ENCODE results near the gene GMPR. TPM values are rescaled to one million over a fixed set of nuclear protein-coding genes. Genes with fewer than 3 reads are reported as not detected.

The GMPR gene
- total and polyA plus RNA-seq, 10 of the 15 experiments (the other 5 are each of a cell fraction or from before 2014, with no cell fraction given) = 0.15 to 1.8 (median 0.49) TPM; not detected in 1

GRCh38 chr6:16199804-16200203 is 38.6 kb upstream of the GMPR start:
- no peak overlapping the region for H3K9ac ChIP-seq (ENCODE audit: control insufficient read depth, insufficient read depth, low read length)
- 75% methylated on average over 5 of the region's 5 CpGs for WGBS (ENCODE audit: insufficient coverage, insufficient replicate concordance, low lambda C conversion rate, missing lambda C conversion rate)
- ChIA-PET SMC1A (ENCODE audit: uncharacterized antibody, unreplicated experiment) (interaction anchor here (0.8 to 5.4 kb wide), 3 partner anchors 10 to 30 kb away, joined by 3 to 29 read pairs (median 12); no protein-coding TSS in a partner anchor), POLR2A (interaction anchor here (1.8 to 2.2 kb wide), 2 partner anchors 10 to 508 kb away, joined by 6 to 11 read pairs; no protein-coding TSS in a partner anchor), RAD21 (ENCODE audit: unreplicated experiment) (interaction anchor here (2.0 kb wide), 1 partner anchor 508 kb away, joined by 6 read pairs; no protein-coding TSS in a partner anchor), CTCF (interaction anchor here (0.8 to 11.7 kb wide), 2 partner anchors 10 to 16 kb away, joined by 4 to 130 read pairs; no protein-coding TSS in a partner anchor)
- DNase-seq (ENCODE audit: low read depth, low spot score) (no peak), FAIRE-seq (no peak), ATAC-seq (no peak)
- intact Hi-C loops (cut with micrococcal nuclease; ENCODE audit: unreplicated experiment) = no loop called here
- H2AFZ ChIP-seq (ENCODE audit: control insufficient read depth, low read depth, low read length) = no peak overlapping the region
- H3K36me3 ChIP-seq (ENCODE audit: control insufficient read depth in 2 of 2, insufficient read depth in 2 of 2, low read length in 1 of 2) = no peaks in the 10 kb centered on the region
- no peaks in the 10 kb centered on the region for H3K27me3 ChIP-seq (replicated peaks in 1 of 2; ENCODE audit: control insufficient read depth in 2 of 2, insufficient read depth in 2 of 2, low read length in 1 of 2)
- no peaks in the 10 kb centered on the region for H3K9me3 ChIP-seq (replicated peaks; ENCODE audit: control insufficient read depth, insufficient read depth, low read length)
- H4K20me1 ChIP-seq (ENCODE audit: control insufficient read depth, insufficient read depth) = no peaks in the 10 kb centered on the region
- H3K27ac ChIP-seq (ENCODE audit: control insufficient read depth, insufficient read depth) = no peak overlapping the region
- no peak overlapping the region for H3K4me2 ChIP-seq (ENCODE audit: control insufficient read depth, insufficient read depth)
- H3K79me2 ChIP-seq (ENCODE audit: control insufficient read depth, insufficient read depth, low read length) = no peaks in the 10 kb centered on the region
- TF ChIP-seq ATF7 (IDR thresholded peaks at IDR 0.05; ENCODE audit: low read depth) (no peak), MXI1 (IDR thresholded peaks at IDR 0.05; ENCODE audit: low read depth, low read length) (no peak), ZNF217 (IDR thresholded peaks at IDR 0.05) (no peak), USF2 (IDR thresholded peaks at IDR 0.05; ENCODE audit: borderline replicate concordance, low read depth, low read length) (no peak)
- no peaks in the 10 kb centered on the region for H3K4me1 ChIP-seq (ENCODE audit: control insufficient read depth, insufficient read depth, low read length)
- H3K4me3 ChIP-seq = no peak overlapping the region
- no TSS peak for BruUV-seq (replicated peaks)
- in situ Hi-C loops (cut with MboI) = no loop called here

- ATAC-seq (no peak), DNase-seq (ENCODE audit: low read depth, low spot score) (no peak), FAIRE-seq (no peak)
- Histone ChIP-seq H3K4me3 (no peak overlapping the region), H3K9ac (ENCODE audit: control insufficient read depth, insufficient read depth, low read length) (no peak overlapping the region), H3K79me2 (ENCODE audit: control insufficient read depth, insufficient read depth, low read length) (no peaks in the 10 kb centered on the region), H3K27me3 (replicated peaks in 1 of 2; ENCODE audit: control insufficient read depth in 2 of 2, insufficient read depth in 2 of 2, low read length in 1 of 2) (no peaks in the 10 kb centered on the region), H2AFZ (ENCODE audit: control insufficient read depth, low read depth, low read length) (no peak overlapping the region), H3K27ac (ENCODE audit: control insufficient read depth, insufficient read depth) (no peak overlapping the region), H3K36me3 (ENCODE audit: control insufficient read depth in 2 of 2, insufficient read depth in 2 of 2, low read length in 1 of 2) (no peaks in the 10 kb centered on the region), H3K4me1 (ENCODE audit: control insufficient read depth, insufficient read depth, low read length) (peaks cover 4% of the 10 kb centered on the region), H3K4me2 (ENCODE audit: control insufficient read depth, insufficient read depth) (no peak overlapping the region), H3K9me3 (replicated peaks; ENCODE audit: control insufficient read depth, insufficient read depth, low read length) (no peaks in the 10 kb centered on the region), H4K20me1 (ENCODE audit: control insufficient read depth, insufficient read depth) (no peaks in the 10 kb centered on the region)
- SMC1A ChIA-PET (ENCODE audit: uncharacterized antibody, unreplicated experiment) = interaction anchor here (1.2 to 5.4 kb wide), 4 partner anchors 10 to 504 kb away, joined by 3 to 29 read pairs (median 8); no protein-coding TSS in a partner anchor
- intact Hi-C loops (cut with micrococcal nuclease; ENCODE audit: unreplicated experiment) = no loop called here
- no TSS peak for BruUV-seq (replicated peaks)
- in situ Hi-C loops (cut with MboI) = no loop called here
- RAD21 ChIA-PET (ENCODE audit: unreplicated experiment) = interaction anchor here (0.6 to 2.0 kb wide), 5 partner anchors 8 to 509 kb away, joined by 3 to 10 read pairs (median 4); no protein-coding TSS in a partner anchor
- CTCF ChIA-PET = interaction anchor here (0.5 to 11.7 kb wide), 3 partner anchors 10 to 556 kb away, joined by 3 to 130 read pairs (median 4); no protein-coding TSS in a partner anchor
- POLR2A ChIA-PET = interaction anchor here (0.6 to 2.2 kb wide), 7 partner anchors 10 to 978 kb away, joined by 4 to 11 read pairs (median 6); no protein-coding TSS in a partner anchor
- WGBS (ENCODE audit: insufficient coverage, insufficient replicate concordance, low lambda C conversion rate, missing lambda C conversion rate) = 71% methylated on average over 18 of the region's 18 CpGs
- TF ChIP-seq DPF2 (IDR thresholded peaks at IDR 0.05) (no peak), BACH1 (IDR thresholded peaks at IDR 0.05; ENCODE audit: borderline replicate concordance) (no peak), NRF1 (conservative IDR thresholded peaks at IDR 0.05; ENCODE audit: low read depth, low read length) (no peak), SUPT20H (IDR thresholded peaks at IDR 0.05; ENCODE audit: borderline replicate concordance, control insufficient read depth, low read depth, low read length) (no peak), MTA3 (IDR thresholded peaks at IDR 0.05; ENCODE audit: borderline replicate concordance, low read length) (no peak), KLF5 (IDR thresholded peaks at IDR 0.05; ENCODE audit: partially characterized antibody) (no peak), LARP7 (IDR thresholded peaks at IDR 0.05) (no peak)
- TF ChIP-seq, protein P1, sequence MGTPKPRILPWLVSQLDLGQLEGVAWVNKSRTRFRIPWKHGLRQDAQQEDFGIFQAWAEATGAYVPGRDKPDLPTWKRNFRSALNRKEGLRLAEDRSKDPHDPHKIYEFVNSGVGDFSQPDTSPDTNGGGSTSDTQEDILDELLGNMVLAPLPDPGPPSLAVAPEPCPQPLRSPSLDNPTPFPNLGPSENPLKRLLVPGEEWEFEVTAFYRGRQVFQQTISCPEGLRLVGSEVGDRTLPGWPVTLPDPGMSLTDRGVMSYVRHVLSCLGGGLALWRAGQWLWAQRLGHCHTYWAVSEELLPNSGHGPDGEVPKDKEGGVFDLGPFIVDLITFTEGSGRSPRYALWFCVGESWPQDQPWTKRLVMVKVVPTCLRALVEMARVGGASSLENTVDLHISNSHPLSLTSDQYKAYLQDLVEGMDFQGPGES (IDR thresholded peaks at IDR 0.05) = no peak
- TF ChIP-seq, protein P2, sequence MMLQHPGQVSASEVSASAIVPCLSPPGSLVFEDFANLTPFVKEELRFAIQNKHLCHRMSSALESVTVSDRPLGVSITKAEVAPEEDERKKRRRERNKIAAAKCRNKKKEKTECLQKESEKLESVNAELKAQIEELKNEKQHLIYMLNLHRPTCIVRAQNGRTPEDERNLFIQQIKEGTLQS (IDR thresholded peaks at IDR 0.05; ENCODE audit: borderline replicate concordance, extremely low read depth, low read depth, low read length) = no peak
Measured at GRCh38 chr6:16200321-16200883, 38.0 kb upstream of the GMPR start.
